NCI-H2196 (cell line): ENCODE measurements around the gene TAMM41.
A peak's percentile ranks its signal among the peaks of the same experiment; 100 is the strongest.
"Not testable (repeated sequence)": the region's sequence is repeated elsewhere in the genome, so short reads cannot be mapped to it uniquely, and the experiment has no call there.

Experiments
- DNase-seq: peaks from one replicate; lab custom pipeline; 2025; ENCODE audit not compliant: unreplicated experiment; lab: John Stamatoyannopoulos, UW

The TAMM41 gene

GRCh38 chr3:11846281-11847266 lies at the start of gene TAMM41:
Gene TAMM41 (minus strand): TSS chr3:11846885. CDS start chr3:11846636, 249 bp downstream.
- DNase-seq, result peak; percentile 71

GRCh38 chr3:11878837-11879236 lies 32.2 kb upstream of the TAMM41 start:
- no peak for DNase-seq

GRCh38 chr3:11874707-11875106 lies 28.0 kb upstream of the TAMM41 start:
- not testable (repeated sequence) for DNase-seq

- not testable (repeated sequence) for DNase-seq
Measured at GRCh38 chr3:11863739-11864138, 17.1 kb upstream of the TAMM41 start.

GRCh38 chr3:11862584-11862983 lies 15.9 kb upstream of the TAMM41 start:
- DNase-seq, result not testable (repeated sequence)

- DNase-seq, result not testable (repeated sequence)
Measured at GRCh38 chr3:11862145-11862544, 15.5 kb upstream of the TAMM41 start.

- DNase-seq, result not testable (repeated sequence)
Measured at GRCh38 chr3:11860213-11860612, 13.5 kb upstream of the TAMM41 start.

GRCh38 chr3:11853450-11853849 lies 6.8 kb upstream of the TAMM41 start:
- no peak for DNase-seq

GRCh38 chr3:11850003-11850402 lies 3.3 kb upstream of the TAMM41 start:
- DNase-seq, result no peak

- DNase-seq, result no peak
Measured at GRCh38 chr3:11847607-11848006, 922 bp upstream of the TAMM41 start.

- no peak for DNase-seq
Measured at GRCh38 chr3:11845651-11846050, 1.0 kb downstream of the TAMM41 start.

GRCh38 chr3:11844891-11845290 lies 1.8 kb downstream of the TAMM41 start:
- DNase-seq, result no peak

- no peak for DNase-seq
Measured at GRCh38 chr3:11835028-11835639, 11.6 kb downstream of the TAMM41 start.

- DNase-seq, result no peak
Measured at GRCh38 chr3:11832981-11833905, 13.4 kb downstream of the TAMM41 start.

GRCh38 chr3:11829416-11829815 lies 17.3 kb downstream of the TAMM41 start:
- no peak for DNase-seq

- no peak for DNase-seq
Measured at GRCh38 chr3:11826628-11827265, 19.9 kb downstream of the TAMM41 start.

- no peak for DNase-seq
Measured at GRCh38 chr3:11825301-11825700, 21.4 kb downstream of the TAMM41 start.

GRCh38 chr3:11820531-11821041 lies 26.1 kb downstream of the TAMM41 start:
- DNase-seq, result no peak

GRCh38 chr3:11819146-11819689 lies 27.5 kb downstream of the TAMM41 start:
- no peak for DNase-seq

GRCh38 chr3:11818033-11818432 lies 28.7 kb downstream of the TAMM41 start:
- no peak for DNase-seq
